ENCODE data around the gene HGFAC. TPM values are rescaled to one million over a fixed set of nuclear protein-coding genes. Genes with fewer than 3 reads are reported as not detected.

HGFAC gene
- total RNA-seq, 2 experiments from 2014 or later = 0.25 to 0.75 TPM

DNA sequence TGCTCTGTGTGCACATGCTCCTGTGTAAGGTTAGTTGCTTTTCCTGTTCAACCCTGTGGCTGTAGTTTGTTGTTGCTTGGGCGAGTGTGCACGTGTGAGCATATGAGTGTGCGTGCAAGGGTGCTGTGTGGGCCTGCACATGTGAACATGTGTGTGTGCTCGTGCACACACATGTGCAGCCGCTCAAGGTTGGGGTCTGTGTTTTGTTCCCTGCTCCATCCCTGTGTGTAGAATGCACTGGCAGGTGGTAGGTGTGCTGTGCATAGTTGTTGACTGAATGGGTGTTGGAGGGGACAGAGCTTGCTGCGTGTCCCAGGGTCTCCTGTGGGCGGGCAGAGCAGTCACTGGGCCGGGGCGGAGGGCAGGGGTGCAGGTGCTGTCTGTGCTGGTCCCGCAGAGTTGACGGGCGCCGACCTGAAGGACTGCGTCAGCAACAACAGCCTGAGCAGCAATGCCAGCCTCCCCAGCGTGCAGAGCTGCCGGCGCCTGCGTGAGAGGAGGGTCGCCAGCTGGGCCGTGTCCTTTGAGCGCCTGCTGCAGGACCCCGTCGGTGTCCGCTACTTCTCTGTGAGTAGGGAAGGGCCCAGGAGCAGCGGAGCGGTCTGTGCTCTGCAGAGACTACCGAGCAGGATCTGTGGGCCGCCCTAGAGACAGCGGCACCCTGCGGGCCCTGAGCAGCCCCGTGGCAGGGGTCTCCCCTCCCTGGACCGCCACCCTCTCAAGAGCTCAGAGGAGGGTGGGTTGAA is 27.9 kb upstream of the HGFAC start:
- H3K4me3 ChIP-seq (ENCODE audit: low read length) = no peak overlapping the region
- no peak overlapping the region for H3K27ac Mint-ChIP-seq
- CTCF ChIA-PET = no interaction called here

GRCh38 chr4:3414421-3415279 is 27.1 kb upstream of the HGFAC start:
- no peak overlapping the region for H3K4me3 Mint-ChIP-seq
- H3K4me1 Mint-ChIP-seq (ENCODE audit: low read depth) = no peaks in the 10 kb centered on the region
- TF ChIP-seq, protein P1, sequence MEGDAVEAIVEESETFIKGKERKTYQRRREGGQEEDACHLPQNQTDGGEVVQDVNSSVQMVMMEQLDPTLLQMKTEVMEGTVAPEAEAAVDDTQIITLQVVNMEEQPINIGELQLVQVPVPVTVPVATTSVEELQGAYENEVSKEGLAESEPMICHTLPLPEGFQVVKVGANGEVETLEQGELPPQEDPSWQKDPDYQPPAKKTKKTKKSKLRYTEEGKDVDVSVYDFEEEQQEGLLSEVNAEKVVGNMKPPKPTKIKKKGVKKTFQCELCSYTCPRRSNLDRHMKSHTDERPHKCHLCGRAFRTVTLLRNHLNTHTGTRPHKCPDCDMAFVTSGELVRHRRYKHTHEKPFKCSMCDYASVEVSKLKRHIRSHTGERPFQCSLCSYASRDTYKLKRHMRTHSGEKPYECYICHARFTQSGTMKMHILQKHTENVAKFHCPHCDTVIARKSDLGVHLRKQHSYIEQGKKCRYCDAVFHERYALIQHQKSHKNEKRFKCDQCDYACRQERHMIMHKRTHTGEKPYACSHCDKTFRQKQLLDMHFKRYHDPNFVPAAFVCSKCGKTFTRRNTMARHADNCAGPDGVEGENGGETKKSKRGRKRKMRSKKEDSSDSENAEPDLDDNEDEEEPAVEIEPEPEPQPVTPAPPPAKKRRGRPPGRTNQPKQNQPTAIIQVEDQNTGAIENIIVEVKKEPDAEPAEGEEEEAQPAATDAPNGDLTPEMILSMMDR (IDR thresholded peaks at IDR 0.05) = no peak

More for the DNA sequence above, 27.9 kb upstream of the HGFAC start:
- ATAC-seq (ENCODE audit: poor library complexity) = no peak
- DNase-seq = no peak
- intact Hi-C loops (cut with DNase I, micrococcal nuclease) = no loop called here
- no peaks in the 10 kb centered on the region for H3K27me3 ChIP-seq (ENCODE audit: control insufficient read depth in 1 of 2, insufficient read depth in 2 of 2, low read length in 2 of 2)
- no peaks in the 10 kb centered on the region for H3K9me3 ChIP-seq (ENCODE audit: control insufficient read depth in 1 of 2, insufficient read depth in 1 of 2, low read length in 2 of 2)
- H3K4me1 ChIP-seq (ENCODE audit: insufficient read depth, low read length) = no peaks in the 10 kb centered on the region
- H3K4me3 Mint-ChIP-seq = no peak overlapping the region
- no peak overlapping the region for H3K27ac ChIP-seq (ENCODE audit: low read depth in 1 of 2, low read length in 2 of 2)
- no peaks in the 10 kb centered on the region for H3K4me1 Mint-ChIP-seq (ENCODE audit: low read depth)
- no peaks in the 10 kb centered on the region for H3K27me3 Mint-ChIP-seq
- no peaks in the 10 kb centered on the region for H3K36me3 ChIP-seq (ENCODE audit: insufficient read depth, low read length)
- peaks cover 11% of the 10 kb centered on the region for H3K36me3 Mint-ChIP-seq (ENCODE audit: low read depth)
- H3K9me3 Mint-ChIP-seq = no peaks in the 10 kb centered on the region
- TF ChIP-seq, protein P1 (IDR thresholded peaks at IDR 0.05) = no peak
- POLR2A ChIA-PET = no interaction called here

GRCh38 chr4:3415471-3416141 is 26.2 kb upstream of the HGFAC start:
- Mint-ChIP-seq H3K27ac (no peak overlapping the region), H3K36me3 (ENCODE audit: low read depth) (peaks cover 11% of the 10 kb centered on the region), H3K27me3 (no peaks in the 10 kb centered on the region), H3K9me3 (no peaks in the 10 kb centered on the region), H3K4me3 (no peak overlapping the region), H3K4me1 (ENCODE audit: low read depth) (no peaks in the 10 kb centered on the region)
- no peaks in the 10 kb centered on the region for H3K4me1 ChIP-seq (ENCODE audit: insufficient read depth, low read length)
- no peaks in the 10 kb centered on the region for H3K27me3 ChIP-seq (ENCODE audit: control insufficient read depth in 1 of 2, insufficient read depth in 2 of 2, low read length in 2 of 2)
- DNase-seq = no peak
- POLR2A ChIA-PET = no interaction called here
- no peak overlapping the region for H3K4me3 ChIP-seq (ENCODE audit: low read length)
- H3K9me3 ChIP-seq (ENCODE audit: control insufficient read depth in 1 of 2, insufficient read depth in 1 of 2, low read length in 2 of 2) = no peaks in the 10 kb centered on the region
- TF ChIP-seq, protein P1 (IDR thresholded peaks at IDR 0.05) = no peak
- intact Hi-C loops (cut with DNase I, micrococcal nuclease) = no loop called here
- no peaks in the 10 kb centered on the region for H3K36me3 ChIP-seq (ENCODE audit: insufficient read depth, low read length)
- ATAC-seq (ENCODE audit: poor library complexity) = no peak
- CTCF ChIA-PET = no interaction called here
- no peak overlapping the region for H3K27ac ChIP-seq (ENCODE audit: low read depth in 1 of 2, low read length in 2 of 2)

More at GRCh38 chr4:3414421-3415279, 27.1 kb upstream of the HGFAC start:
- intact Hi-C loops (cut with DNase I, micrococcal nuclease) = no loop called here
- ATAC-seq (ENCODE audit: poor library complexity) = no peak
- no peak overlapping the region for H3K27ac Mint-ChIP-seq
- H3K27me3 Mint-ChIP-seq = no peaks in the 10 kb centered on the region
- peak in 1 of 14 experiments; percentile 23 for DNase-seq
- no peak overlapping the region for H3K4me3 ChIP-seq (ENCODE audit: low read length)
- H3K9me3 ChIP-seq (ENCODE audit: control insufficient read depth in 1 of 2, insufficient read depth in 1 of 2, low read length in 2 of 2) = no peaks in the 10 kb centered on the region
- H3K27me3 ChIP-seq (ENCODE audit: control insufficient read depth in 1 of 2, insufficient read depth in 2 of 2, low read length in 2 of 2) = no peaks in the 10 kb centered on the region
- CTCF ChIA-PET = no interaction called here
- no peaks in the 10 kb centered on the region for H3K36me3 ChIP-seq (ENCODE audit: insufficient read depth, low read length)
- H3K4me1 ChIP-seq (ENCODE audit: insufficient read depth, low read length) = no peaks in the 10 kb centered on the region
- H3K27ac ChIP-seq (ENCODE audit: low read depth in 1 of 2, low read length in 2 of 2) = no peak overlapping the region
- no peaks in the 10 kb centered on the region for H3K9me3 Mint-ChIP-seq
- POLR2A ChIA-PET = no interaction called here
- peaks cover 11% of the 10 kb centered on the region for H3K36me3 Mint-ChIP-seq (ENCODE audit: low read depth)

Measured in CD4-positive, alpha-beta T cell (primary cell).